Measurements from ENCODE around the gene SLC12A7.
"Not testable (repeated sequence)": the region's sequence is repeated elsewhere in the genome, so short reads cannot be mapped to it uniquely, and the experiment has no call there.

SLC12A7 gene

GRCh38 chr5:1111727-1112289 is at the start of gene SLC12A7:
TSS of gene SLC12A7 (minus strand) at chr5:1112063. CDS start at chr5:1111991, 72 bp downstream.
- no peak for DNase-seq (ENCODE audit: low read depth)

DNA sequence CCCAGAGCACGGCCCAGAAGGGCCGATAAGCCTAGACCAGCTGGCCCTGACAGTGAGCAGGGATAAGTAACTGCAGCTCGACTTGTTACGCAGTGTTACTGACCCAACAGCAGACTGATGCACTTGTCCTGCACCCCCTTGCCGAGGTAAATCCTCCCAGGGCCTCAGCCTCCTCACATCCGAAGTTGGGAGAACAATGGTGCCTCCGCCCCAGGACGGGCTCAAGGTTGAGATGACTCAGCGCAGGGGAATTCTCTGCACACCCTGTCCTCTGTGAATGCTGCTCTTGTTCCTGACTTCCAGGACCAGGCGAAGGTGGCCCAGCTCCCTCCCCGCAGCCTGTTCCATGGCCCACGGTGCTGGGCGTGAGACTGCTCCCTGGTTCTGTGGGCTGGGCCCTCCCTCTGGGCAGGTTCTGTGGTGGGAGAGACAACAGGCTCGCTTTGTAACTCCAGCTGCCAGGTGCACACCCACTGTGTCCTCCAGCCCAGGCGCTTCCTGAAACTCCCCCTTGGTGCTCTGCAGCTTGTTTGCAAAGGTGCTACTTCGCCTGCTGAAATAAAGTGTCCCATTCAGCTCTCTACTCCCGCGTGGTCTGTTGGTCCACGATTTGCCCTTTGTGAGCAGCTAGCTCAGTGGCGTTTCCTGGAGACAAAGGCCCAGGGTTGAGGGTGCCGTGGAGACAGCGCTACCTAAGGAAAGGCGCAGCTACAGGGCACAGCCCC is 49.4 kb upstream of the SLC12A7 start:
- DNase-seq (ENCODE audit: low read depth) = no peak

DNA sequence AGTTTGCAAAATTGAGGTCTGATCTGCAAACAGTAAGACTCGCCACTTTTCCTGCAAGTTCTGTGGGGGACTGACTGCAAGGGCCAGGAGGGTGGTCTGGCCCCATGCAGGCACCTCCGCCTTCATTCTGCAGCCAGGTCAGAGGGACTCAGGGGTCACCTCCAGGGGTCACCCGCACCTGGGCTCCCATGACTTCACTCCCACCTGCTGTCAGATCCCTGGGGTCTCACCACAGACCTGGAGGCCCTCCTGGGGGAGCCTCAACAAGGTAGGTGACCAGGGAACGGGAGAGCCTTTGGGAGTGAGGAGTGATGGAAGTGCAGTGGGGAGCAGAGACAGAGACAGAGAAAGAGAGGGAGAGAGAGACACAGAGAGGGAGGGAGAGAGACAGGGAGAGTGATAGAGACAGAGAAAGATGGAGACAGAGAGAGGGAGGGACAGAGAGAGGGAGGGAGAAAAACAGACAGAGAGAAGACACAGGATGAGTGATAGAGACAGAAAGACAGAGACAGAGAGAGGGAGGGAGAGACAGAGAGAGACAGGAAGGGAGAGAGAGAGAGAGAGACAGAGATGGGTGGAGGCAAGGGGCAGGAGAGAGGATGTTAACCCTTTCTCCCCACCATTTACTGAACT is 48.0 kb upstream of the SLC12A7 start:
- no peak for DNase-seq (ENCODE audit: low read depth)

DNA sequence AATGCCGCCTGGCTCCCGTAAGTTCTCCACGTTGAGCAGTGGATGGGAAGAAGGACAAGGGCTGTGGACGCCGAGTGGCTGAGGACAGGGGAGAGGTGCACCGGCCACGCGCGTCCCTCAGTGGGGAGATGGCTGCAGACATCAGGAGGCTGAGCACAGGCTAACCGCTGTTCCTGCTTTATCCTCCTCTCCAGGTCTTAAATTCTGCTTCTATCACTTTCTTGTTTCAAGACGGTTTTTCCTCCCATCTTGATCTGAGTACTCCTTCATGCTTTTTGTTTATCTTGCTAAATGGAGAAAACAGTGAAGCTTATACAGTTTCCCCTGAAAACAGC is 47.4 kb upstream of the SLC12A7 start:
- no peak for DNase-seq (ENCODE audit: low read depth)

- no peak for DNase-seq (ENCODE audit: low read depth)
These were observed 46.9 kb upstream of the SLC12A7 start for GRCh38 chr5:1158647-1159340.

GRCh38 chr5:1157461-1157986 is 45.7 kb upstream of the SLC12A7 start:
- DNase-seq (ENCODE audit: low read depth) = not testable (repeated sequence)

DNA sequence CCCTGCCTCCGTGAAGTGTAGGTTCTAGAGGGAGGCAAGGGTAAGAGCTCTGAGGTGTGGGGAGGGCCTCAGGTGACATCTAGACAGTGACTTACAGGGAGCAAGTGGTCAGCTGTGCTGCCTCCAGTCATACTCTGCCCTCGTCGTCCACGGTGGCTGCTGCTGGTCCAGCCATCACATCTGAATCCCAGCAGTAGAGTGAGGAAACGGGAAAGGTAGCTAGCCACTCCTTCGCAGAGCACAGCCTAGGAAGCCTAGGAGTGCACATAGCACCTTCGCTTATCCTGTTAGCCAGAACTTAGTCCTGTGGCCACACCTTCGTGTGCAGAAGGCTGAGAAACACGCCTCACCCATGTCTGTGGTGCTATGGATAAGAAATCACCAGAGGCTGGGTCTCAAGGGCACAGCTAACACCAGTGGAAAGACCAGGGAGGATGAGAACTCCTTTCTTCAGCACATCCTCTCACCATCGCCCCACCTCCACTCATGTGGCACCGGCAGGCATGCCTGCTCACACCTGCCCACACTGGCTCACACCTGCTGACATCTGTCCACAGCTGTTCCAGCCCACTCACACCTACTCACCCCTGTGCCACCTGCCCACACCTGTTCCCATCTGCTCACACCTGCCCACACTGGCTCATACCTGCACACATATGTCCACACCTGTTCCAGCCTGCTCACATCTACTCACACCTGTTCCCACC is 45.0 kb upstream of the SLC12A7 start:
- DNase-seq (ENCODE audit: low read depth) = no peak

- no peak for DNase-seq (ENCODE audit: low read depth)
These were observed 44.3 kb upstream of the SLC12A7 start for GRCh38 chr5:1156033-1156753.

DNA sequence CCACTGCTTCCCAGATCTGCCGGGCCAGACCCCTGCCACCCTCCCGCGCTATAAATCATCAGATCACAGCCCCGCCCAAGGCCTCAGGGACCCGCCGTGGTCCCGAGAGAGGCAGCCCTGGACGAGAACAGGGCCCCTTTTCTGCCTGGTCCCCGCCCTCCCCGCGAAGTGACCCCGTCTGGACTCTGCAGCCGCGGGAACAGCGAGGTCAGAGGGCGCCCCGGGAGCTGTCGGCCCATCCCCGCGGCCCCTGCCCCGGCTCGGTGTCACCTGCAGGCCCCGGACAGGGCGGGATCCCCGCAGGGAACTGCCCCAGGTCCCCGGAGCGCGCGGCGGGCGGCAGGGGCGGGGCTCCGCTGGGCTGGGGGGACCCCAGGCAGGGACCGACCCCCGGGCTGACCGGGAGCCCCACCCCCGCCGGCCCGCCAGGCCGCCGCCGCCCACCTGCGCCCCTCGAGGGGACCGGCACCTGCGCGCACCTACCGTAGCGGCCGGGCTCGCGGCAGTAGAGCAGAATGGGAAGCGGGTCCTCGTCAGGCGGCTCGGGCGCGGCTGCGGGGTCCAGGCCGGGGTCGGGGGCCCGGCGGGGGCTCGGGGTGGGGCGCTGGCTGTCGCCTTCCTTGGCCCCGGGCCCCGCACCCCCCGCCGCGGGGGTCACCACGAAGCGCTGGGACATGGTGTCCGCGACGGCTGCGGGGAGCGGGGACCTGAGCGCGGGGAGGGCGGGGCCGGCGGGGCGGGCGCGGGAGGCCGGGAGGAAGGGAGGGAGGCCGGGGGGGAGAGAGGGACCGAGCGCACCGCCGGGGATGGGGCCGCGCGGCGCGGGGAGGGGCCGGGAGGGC is 43.5 kb upstream of the SLC12A7 start:
- no peak for DNase-seq (ENCODE audit: low read depth)

DNA sequence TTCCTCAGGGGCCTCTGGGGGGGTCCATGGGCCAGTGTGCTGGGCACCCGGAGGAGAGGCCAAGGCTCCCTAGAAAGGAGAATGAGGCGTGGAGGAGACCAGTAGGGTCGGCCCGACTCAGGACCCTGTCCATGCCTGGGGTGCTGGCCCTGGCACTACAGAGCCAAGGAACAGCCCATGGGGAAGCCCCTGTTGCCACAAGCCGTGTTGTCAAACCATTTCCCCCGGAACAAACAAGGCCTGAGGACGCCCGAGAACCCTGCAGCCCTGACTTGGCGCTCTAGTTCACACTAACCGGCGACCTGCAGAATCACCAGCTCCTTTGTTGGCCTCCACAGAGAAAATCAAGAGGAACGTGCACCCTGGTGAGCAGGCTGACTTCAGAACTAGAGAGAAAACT is 41.6 kb upstream of the SLC12A7 start:
- DNase-seq (ENCODE audit: low read depth) = no peak

DNA sequence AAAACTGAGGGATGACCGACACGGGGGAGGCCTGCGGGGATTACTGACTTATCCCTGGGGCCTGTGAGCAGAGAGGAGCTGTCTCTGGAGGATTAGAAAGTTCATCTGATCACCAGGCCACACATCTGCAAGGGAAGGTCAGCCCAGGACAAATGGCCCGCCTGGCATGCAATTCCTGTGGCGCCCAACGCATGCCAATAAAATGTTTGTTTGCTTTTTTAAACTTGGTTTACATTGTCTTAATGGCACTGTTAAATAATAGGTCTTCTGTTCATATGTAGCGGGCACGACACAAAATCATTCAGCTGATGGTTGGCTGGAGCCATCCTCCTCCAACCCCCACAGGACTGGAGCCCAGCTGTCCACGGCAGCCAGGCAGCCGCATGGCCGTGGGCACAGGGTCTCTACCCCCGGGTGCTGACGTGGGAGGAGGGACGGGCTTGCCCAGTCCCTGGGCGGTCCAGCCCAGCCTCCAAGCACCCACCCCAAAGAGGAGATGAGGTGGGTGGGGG is 41.0 kb upstream of the SLC12A7 start:
- DNase-seq (ENCODE audit: low read depth) = no peak

DNA sequence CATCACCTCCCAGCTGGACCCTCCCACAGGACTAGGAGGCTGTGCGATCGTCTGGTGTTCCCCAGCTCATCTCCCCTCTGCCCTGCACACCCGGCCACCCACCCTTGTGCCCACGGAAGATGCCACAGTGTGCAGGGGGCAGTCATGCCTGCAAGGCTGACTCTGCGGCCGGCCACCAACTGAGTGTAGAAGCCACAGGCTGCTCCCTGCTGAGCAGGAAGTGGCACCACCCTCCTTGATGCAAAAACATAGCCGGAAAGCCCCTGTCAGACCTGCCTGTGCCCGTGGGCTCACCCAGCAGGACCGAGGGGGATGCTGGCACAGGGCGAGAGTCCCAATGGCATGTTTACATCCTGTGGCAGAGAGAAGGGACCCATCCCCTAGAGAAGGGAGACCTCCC is 40.3 kb upstream of the SLC12A7 start:
- no peak for DNase-seq (ENCODE audit: low read depth)

- DNase-seq (ENCODE audit: low read depth) = no peak
These were observed 39.5 kb upstream of the SLC12A7 start for GRCh38 chr5:1151316-1151715.

- no peak for DNase-seq (ENCODE audit: low read depth)
These were observed 39.0 kb upstream of the SLC12A7 start for GRCh38 chr5:1150866-1151265.

DNA sequence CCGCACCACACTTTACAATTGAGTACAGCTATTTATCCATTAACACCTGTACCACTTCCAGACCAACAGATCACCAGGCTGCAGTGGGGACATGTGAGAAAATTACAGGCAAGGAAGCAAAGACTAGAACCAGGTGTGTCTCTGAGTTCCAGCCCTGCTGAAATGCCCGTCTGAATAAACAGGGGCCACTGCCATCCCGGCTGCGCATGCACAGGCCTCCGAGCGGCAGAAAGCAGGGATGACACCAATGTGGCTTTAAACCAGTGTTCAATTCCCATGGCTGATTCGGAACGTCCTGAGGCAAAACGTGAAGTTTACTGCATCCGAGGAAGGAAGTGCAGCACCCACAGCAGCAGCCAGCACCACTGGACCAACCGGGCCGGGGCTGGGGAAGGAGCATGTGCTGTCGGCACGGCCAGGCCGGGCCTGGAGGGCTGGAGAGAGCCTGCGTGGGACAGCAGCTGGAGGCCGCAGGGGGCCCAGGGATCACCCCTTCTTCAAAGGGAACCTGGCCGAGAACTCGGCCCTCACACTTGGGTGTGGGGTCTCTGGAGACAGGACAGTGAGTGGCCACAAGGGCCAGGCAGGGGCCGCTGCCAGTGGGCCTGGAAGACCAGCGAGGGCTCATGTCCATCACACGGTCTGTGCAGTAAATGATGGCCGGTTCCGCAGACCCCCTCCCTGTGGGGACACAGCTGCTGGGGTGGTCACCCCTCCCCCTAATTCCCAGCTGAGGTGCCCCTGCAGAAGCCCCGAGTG is 33.0 kb upstream of the SLC12A7 start:
- no peak for DNase-seq (ENCODE audit: low read depth)

DNA sequence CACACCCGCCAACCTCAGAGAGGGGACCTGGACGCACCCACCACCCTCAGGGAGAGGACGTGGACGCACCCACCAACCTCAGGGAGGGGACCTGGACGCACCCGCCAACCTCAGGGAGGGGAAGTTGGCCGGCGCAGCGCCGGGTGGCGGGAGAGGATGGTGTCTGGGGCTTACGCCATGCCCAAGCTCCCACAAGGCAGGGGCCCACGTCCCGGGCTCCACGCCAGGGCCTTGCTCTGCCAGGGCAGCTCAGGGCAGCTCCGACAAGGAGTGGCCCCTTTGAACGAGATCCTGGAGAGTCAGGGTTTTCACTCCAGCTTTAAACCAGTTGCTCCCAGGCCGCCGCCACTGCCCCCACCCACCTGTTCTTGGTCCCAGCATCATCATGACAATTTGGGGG is 32.2 kb upstream of the SLC12A7 start:
- no peak for DNase-seq (ENCODE audit: low read depth)

- no peak for DNase-seq (ENCODE audit: low read depth)
These were observed 31.7 kb upstream of the SLC12A7 start for GRCh38 chr5:1143670-1143951.

DNA sequence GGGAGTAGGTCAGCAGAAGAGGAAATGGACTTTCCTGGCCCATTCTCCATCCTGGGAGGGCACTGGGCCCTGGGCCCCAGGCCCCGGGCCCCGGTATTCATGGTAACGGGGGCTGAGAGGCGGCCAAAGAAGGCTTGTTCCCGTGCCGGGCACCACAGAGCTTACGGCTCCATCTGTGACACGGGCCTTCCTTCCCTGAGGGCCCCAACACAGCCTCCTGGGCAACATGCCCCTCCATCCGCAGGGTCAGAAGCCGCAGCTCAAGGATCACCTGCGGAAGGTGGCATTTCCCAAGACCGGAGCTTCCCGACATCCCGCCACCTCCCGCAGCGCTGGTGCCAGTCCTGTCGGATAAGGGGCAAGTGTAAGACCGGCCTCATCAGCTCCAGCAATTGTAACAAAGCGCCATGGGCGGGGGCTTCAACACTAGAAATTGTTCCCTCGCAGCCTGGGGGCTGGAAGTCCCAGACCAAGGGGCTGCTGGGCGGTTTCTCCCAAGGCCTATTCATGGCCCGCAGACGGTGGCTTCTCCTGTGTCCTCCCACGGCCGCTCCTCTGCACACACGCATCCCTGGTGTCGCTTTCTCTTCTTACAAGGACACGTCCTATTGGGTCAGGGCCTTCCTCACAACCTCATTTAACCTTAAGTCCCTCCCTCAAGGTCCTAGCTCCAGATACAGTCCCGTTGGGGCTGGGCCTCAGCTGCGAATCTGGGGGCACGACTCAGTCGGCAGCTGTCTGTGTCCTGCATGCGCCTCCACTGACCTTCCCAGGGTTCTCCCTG is 31.2 kb upstream of the SLC12A7 start:
- DNase-seq (ENCODE audit: low read depth) = no peak

- no peak for DNase-seq (ENCODE audit: low read depth)
These were observed 30.0 kb upstream of the SLC12A7 start for GRCh38 chr5:1141834-1142233.
